HepG2 (cell line): Measurements from ENCODE around the gene POLR1F.

Experiments used
- ARNT ChIP-seq: fragments of 450-650 bp; IDR thresholded peaks from 2 replicates; pipeline ENCODE4 v1.6.1; 2017
- FOXK1 ChIP-seq: sonication (generic); formaldehyde crosslinking; IDR thresholded peaks from 2 replicates; pipeline ENCODE4 v1.4.0; 2020; ENCODE audit warnings: low read depth, missing genetic modification reagents, borderline replicate concordance
- KLF11 ChIP-seq: IDR thresholded peaks from 2 replicates; pipeline ENCODE4 v1.6.1; 2016; ENCODE audit warnings: missing compliant biosample characterization
- MAFF ChIP-seq: IDR thresholded peaks from 2 replicates; pipeline ENCODE4 v1.6.1; 2011; ENCODE audit warnings: low read depth, low read length, improper control_type of control experiment
- MAFK ChIP-seq, 2 experiments: IDR thresholded peaks in 1 of 2; conservative IDR thresholded peaks in 1 of 2; 2 replicates each; pipeline ENCODE4 v1.6.1; 2011; ENCODE audit warnings: improper control_type of control experiment in 2 of 2, low read length in 2 of 2
- NR2F1 ChIP-seq, 2 experiments: fragments of 450-650 bp in 1 of 2; formaldehyde crosslinking in 1 of 2; IDR thresholded peaks; 2 replicates each; pipeline versions ENCODE4 v1.5.0 to v1.6.1; 2016 to 2020; ENCODE audit warnings: mild to moderate bottlenecking in 1 of 2, missing compliant biosample characterization in 1 of 2, missing genetic modification reagents in 1 of 2, moderate library complexity in 1 of 2
- POLR2A ChIP-seq, 2 experiments: IDR thresholded peaks; 2 replicates each; pipeline ENCODE4 v1.6.1; 2011; ENCODE audit warnings: low read depth in 2 of 2, low read length in 2 of 2, mild to moderate bottlenecking in 1 of 2, moderate library complexity in 1 of 2; ENCODE audit not compliant: insufficient read depth in 1 of 2
- RBM39 ChIP-seq: fragments of 200-400 bp; formaldehyde crosslinking; IDR thresholded peaks from one replicate; pipeline ENCODE4 v1.6.1; 2018; ENCODE audit warnings: antibody characterized with exemption, mild to moderate bottlenecking, low read depth, low read length; ENCODE audit not compliant: poor library complexity, severe bottlenecking
- ZC3H4 ChIP-seq: sonication (generic); formaldehyde crosslinking; IDR thresholded peaks from 2 replicates; pipeline ENCODE4 v1.4.0; 2020; ENCODE audit warnings: missing genetic modification reagents, borderline replicate concordance
- ZNF678 ChIP-seq: sonication (generic); formaldehyde crosslinking; IDR thresholded peaks from 2 replicates; pipeline ENCODE4 v1.4.0; 2020; ENCODE audit warnings: mild to moderate bottlenecking, missing genetic modification reagents

- no peak for TF ChIP-seq NR2F1 (CRISPR knock-in tag; IDR thresholded peaks at IDR 0.05)
- TF ChIP-seq MAFK (conservative IDR thresholded peaks at IDR 0.05 in 1 of 2, IDR thresholded peaks at IDR 0.05 in 1 of 2; ENCODE audit: low read length in 2 of 2), result no peak
- TF ChIP-seq ZC3H4 (CRISPR knock-in tag), result no peak
- TF ChIP-seq KLF11 (CRISPR knock-in tag), result no peak
- TF ChIP-seq FOXK1, result no peak
- no peak for TF ChIP-seq POLR2A (IDR thresholded peaks at IDR 0.05; ENCODE audit: insufficient read depth in 1 of 2, low read depth in 2 of 2, low read length in 2 of 2)
- TF ChIP-seq RBM39, result no peak
- no peak for TF ChIP-seq ARNT
- TF ChIP-seq ZNF678, result no peak
- TF ChIP-seq MAFF, result no peak
Observed at GRCh38 chr7:19670806-19671205, 38.0 kb downstream of the POLR1F start.
